ENCODE results near the gene STARD13.
"Not testable (repeated sequence)": the region's sequence is repeated elsewhere in the genome, so short reads cannot be mapped to it uniquely, and the experiment has no call there.

Gene STARD13

DNA sequence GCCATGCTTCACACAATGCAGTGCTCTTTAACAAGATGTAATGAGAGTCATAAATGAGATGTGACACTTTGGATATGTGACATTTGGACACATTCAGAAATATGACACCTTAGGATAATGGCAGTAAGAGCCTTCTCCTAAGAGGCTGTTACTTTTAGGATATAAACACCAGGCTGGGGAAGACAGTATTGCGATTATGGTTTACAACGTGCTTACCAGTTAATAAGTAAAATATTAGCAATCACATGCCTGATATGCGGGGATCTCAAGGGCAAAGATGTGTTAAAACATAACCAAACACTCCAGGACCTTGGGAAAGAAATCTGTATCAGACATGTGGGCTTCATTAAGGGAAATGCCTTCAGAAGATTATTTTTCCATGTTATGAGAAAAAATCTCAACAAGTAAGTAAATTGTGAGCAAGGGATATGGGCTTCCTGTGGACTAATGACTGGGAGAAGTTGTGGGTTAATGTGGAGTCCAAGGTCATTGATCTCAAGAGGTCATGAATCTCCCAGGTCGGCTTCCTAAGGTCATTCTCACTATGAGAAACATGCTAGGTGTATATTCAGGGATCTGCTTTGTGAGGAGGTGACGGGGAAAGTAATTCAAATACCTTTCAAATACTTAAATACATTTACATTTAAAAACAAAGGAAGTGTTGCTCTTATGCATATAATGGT is 105.3 kb downstream of the STARD13 start:
- DNase-seq (ENCODE audit: low spot score) (no peak), FAIRE-seq (no peak)

DNA sequence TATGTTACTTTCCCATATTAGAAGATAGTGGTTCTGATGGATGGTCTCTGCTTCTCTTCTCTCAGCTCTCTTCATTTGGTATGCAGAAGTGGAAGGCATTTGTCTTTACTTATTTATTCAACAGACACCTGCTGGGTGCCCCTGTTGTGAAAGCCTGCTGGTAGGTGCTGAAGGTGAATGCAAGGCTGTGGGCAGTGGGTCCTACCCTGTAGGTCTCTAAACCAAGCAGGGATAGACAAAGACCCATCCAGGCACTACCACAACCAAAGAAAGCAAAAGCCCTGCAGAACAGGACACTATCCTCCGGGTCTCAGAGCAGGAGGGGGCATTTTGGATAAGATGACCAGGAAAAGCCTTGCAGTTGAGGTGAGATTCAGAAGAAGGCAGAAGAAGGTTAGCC is 106.1 kb downstream of the STARD13 start:
- DNase-seq (ENCODE audit: low spot score) (no peak), FAIRE-seq (no peak)

GRCh38 chr13:33178209-33178840 is 107.2 kb downstream of the STARD13 start:
- FAIRE-seq: no peak
- no peak for DNase-seq (ENCODE audit: low spot score)

- FAIRE-seq; DNase-seq (ENCODE audit: low spot score): not testable (repeated sequence)
These were observed 108.0 kb downstream of the STARD13 start for GRCh38 chr13:33177340-33178208.

GRCh38 chr13:33176526-33176925 is 109.0 kb downstream of the STARD13 start:
- DNase-seq (ENCODE audit: low spot score) (no peak), FAIRE-seq (no peak)

DNA sequence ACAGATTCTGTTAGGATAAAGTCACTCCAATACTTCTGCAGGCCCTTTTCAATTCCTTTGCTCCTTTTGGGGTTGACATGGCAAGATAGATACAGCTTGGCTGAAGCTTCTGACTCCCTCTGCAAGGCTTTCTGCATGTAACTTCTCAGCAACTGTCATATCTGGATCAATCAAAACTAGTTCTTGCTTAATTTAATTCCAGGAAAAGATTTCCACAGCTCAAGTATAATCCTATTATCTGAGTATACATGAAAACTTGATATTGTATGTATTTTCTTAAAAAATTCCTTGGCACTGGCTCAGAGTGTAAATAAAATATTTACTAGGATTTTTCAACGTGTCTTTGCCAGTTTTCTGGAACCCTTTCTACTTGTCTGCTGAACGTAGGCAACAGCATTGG is 109.6 kb downstream of the STARD13 start:
- no peak for DNase-seq (ENCODE audit: low spot score)
- no peak for FAIRE-seq

- no peak for FAIRE-seq
These were observed 110.6 kb downstream of the STARD13 start for GRCh38 chr13:33174931-33175330.

DNA sequence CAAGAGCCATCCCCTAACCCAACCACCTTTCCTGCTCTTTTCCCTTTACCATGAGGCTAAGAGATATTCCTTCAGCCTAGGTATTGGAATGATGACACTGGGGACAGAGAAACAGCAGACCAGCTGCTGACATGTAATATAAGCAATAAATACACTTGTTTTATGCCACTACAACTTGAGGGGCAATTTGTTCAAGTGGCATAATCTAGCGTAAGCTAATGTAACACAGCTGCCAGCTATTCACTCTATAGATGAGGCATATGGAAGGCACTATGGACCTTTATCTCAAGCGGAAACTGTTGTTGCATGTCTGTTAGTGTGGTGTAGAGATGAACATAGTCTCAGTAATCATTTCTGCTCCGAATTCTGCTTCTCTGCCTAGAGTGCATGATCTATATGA is 111.1 kb downstream of the STARD13 start:
- FAIRE-seq (no peak), DNase-seq (ENCODE audit: low spot score) (no peak)

More at GRCh38 chr13:33174931-33175330, 110.6 kb downstream of the STARD13 start:
- DNase-seq (ENCODE audit: low spot score): no peak

DNA sequence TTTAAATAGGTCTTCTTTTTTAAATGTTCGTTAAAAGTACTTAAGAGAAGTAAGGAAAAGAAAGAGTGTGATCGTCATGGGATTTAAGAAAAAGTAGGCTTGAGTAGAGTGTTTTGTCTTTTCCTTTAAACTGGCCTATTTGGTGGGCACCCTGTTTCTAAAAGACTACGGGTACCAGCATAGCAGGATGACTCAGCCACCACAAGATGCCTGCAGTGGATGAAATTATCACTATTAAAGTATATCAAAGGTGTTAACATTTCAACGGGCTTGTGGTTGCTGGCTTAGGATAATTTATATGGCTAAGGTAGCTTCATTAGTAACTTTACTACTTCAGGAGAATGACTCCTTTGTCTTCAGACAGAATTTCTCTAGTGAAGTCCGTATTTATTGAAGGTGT is 112.6 kb downstream of the STARD13 start:
- FAIRE-seq (no peak), DNase-seq (ENCODE audit: low spot score) (no peak)

DNA sequence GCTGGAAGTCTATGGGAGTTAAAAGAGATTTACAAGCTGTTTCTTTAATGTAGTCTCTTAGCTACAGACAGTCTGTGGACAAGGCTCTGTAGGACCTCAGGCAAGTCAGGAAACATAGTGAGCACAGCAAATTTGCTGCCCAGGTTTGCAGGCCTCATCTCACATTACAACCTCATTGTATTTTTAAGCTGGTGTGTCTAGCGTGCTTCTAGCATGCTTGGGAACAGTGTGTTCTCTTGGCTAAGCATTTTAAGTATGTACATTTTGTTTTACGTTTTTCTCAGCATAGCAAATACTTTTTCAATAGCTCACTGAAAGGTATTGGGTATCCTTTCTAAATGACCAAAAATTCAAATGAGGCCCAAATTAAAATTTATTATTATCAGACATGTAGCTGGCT is 113.2 kb downstream of the STARD13 start:
- FAIRE-seq: no peak

DNA sequence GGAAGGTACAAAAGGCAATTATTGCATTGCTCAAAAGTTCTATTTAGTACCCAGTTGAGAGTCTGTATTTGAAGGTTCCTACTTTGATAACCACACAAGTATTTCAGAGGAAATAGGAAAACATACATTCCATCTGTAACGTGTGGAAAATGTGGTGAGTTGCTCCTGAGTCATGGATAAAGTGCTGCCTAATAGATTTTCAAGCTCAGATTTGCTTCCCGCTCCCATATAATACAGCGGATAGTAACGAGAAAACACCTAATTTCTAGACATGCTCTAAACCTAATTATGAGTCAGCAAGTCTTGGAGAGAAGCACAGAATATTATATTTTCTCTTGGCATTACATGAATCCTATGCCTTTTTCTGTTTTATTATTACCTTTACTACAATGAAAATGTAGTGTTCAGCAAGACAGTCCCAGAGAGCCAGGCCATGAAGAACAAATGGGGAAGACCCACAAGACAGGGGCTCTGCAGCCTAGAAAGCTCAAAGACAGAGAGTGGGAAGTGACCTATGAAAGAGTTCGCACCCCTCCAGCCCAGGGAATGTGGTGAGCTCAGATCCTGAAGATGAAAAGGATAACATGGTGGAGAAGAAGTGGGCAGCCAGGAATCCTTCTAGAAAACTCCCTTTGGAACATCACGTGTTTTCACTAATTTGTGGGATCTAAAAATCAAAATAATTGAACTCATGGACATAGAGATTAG is 116.1 kb downstream of the STARD13 start:
- DNase-seq (ENCODE audit: low spot score): no peak
- no peak for FAIRE-seq

More for the DNA sequence above, 113.2 kb downstream of the STARD13 start:
- DNase-seq (ENCODE audit: low spot score): no peak

- FAIRE-seq (no peak), DNase-seq (ENCODE audit: low spot score) (no peak)
These were observed 117.1 kb downstream of the STARD13 start for GRCh38 chr13:33168321-33168960.

GRCh38 chr13:33167491-33167890 is 118.1 kb downstream of the STARD13 start:
- FAIRE-seq (no peak), DNase-seq (ENCODE audit: low spot score) (no peak)

- FAIRE-seq: no peak
- DNase-seq (ENCODE audit: low spot score): no peak
These were observed 119.8 kb downstream of the STARD13 start for GRCh38 chr13:33165787-33166186.

- no peak for FAIRE-seq
- DNase-seq (ENCODE audit: low spot score): no peak
These were observed 121.2 kb downstream of the STARD13 start for GRCh38 chr13:33164331-33164730.

DNA sequence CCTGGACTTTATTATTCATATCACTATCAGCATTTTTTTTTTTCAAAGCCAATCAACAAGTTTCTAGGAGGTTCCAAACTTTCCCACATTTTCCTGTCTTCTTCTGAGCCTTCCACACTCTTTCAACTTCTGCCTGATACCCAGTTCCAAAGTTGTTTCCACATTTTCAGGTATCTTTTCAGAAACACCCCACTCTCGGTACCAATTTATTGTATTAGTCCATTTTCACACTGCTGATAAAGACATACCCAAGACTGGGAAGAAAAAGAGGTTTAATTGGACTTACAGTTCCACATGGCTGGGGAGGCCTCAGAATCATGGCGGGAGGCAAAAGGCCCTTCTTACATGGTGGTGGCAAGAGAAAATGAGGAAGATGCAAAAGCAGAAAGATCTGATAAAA is 122.8 kb downstream of the STARD13 start:
- DNase-seq (ENCODE audit: low spot score); FAIRE-seq: not testable (repeated sequence)

DNA sequence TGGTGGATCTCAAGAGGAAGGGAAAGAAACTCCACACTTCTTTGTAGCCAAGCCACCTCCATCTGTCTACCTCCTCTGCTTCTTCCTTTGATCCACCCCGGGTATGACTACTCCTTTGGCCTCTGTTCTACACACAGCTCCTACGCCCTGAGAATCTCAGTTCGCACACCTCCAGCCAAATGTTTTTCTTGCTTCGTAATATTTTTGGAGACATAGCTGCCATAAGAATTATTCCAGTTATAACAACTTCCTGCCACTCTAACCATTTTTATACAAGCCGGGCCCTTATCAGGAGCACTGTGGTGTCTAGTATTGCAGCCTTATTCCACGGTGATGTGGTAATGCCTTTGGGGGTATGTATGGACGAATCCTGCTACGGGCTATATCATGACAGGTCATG is 126.7 kb downstream of the STARD13 start:
- FAIRE-seq (no peak), DNase-seq (ENCODE audit: low spot score) (no peak)

GRCh38 chr13:33158271-33158670 is 127.3 kb downstream of the STARD13 start:
- FAIRE-seq (no peak), DNase-seq (ENCODE audit: low spot score) (no peak)

GRCh38 chr13:33154911-33155310 is 130.6 kb downstream of the STARD13 start:
- FAIRE-seq: no peak
- no peak for DNase-seq (ENCODE audit: low spot score)

- no peak for FAIRE-seq
- DNase-seq (ENCODE audit: low spot score): no peak
These were observed 131.8 kb downstream of the STARD13 start for GRCh38 chr13:33153421-33154404.

Measured in urothelium cell line (cell line).